Measurements from ENCODE around the gene STYX. TPM values are rescaled to one million over a fixed set of nuclear protein-coding genes. Genes with fewer than 3 reads are reported as not detected.
A peak's percentile ranks its signal among the peaks of the same experiment; 100 is the strongest.

STYX gene
- polyA plus RNA-seq, 1 donor from 2014 or later = 15.1 TPM

- TF ChIP-seq SMC3 (conservative IDR thresholded peaks at IDR 0.05; ENCODE audit: poor library complexity) (no peak), EZH2 (IDR thresholded peaks at IDR 0.05; ENCODE audit: borderline replicate concordance, insufficient read depth, low read length, poor library complexity, severe bottlenecking) (no peak), TAF1 (IDR thresholded peaks at IDR 0.05; ENCODE audit: low read depth) (no peak), REST (IDR thresholded peaks at IDR 0.05; ENCODE audit: borderline replicate concordance) (peak; percentile 3), RAD21 (conservative IDR thresholded peaks at IDR 0.05) (no peak), EP300 (conservative IDR thresholded peaks at IDR 0.05; ENCODE audit: poor library complexity, severe bottlenecking) (peak; percentile 16), POLR2AphosphoS5 (IDR thresholded peaks at IDR 0.05) (no peak), MXI1 (conservative IDR thresholded peaks at IDR 0.05; ENCODE audit: poor library complexity, severe bottlenecking) (no peak), CTCF (IDR thresholded peaks at IDR 0.05; ENCODE audit: poor library complexity, severe bottlenecking) (no peak)
- Histone ChIP-seq H3K9me3 (ENCODE audit: low read length) (no peaks in the 10 kb centered on the region), H3K4me2 (ENCODE audit: low read length) (peak overlapping the region; percentile 79), H3K9ac (ENCODE audit: low read length) (peak overlapping the region; percentile 93), H3K36me3 (ENCODE audit: insufficient read depth, low read length) (no peaks in the 10 kb centered on the region), H3K79me2 (replicated peaks; ENCODE audit: insufficient read depth, low read length) (peaks cover 44% of the 10 kb centered on the region), H3K9me2 (ENCODE audit: insufficient read depth, low read length) (no peaks in the 10 kb centered on the region), H3K27me3 (ENCODE audit: insufficient read depth, low read depth, low read length) (no peaks in the 10 kb centered on the region), H3F3A (ENCODE audit: insufficient read depth, low read length, poor library complexity, severe bottlenecking) (peaks cover 5% of the 10 kb centered on the region), H3K4me3 (ENCODE audit: low read length) (peak overlapping the region; percentile 99), H3K27ac (ENCODE audit: low read length) (peak overlapping the region; percentile 84), H4K20me1 (ENCODE audit: insufficient read depth) (peaks cover 2% of the 10 kb centered on the region), H2AFZ (ENCODE audit: low read depth, low read length) (peak overlapping the region; percentile 87)
Measured at GRCh38 chr14:52694761-52695480, 35.0 kb upstream of the STYX start.

- Histone ChIP-seq H3K4me2 (ENCODE audit: low read length) (peak within 1 kb of the TSS; percentile 79), H3F3A (ENCODE audit: insufficient read depth, low read length, poor library complexity, severe bottlenecking) (peaks cover 5% of the 10 kb centered on the region), H3K36me3 (ENCODE audit: insufficient read depth, low read length) (no peaks in the 10 kb centered on the region), H3K9me3 (ENCODE audit: low read length) (no peaks in the 10 kb centered on the region), H2AFZ (ENCODE audit: low read depth, low read length) (peak within 1 kb of the TSS; percentile 87), H3K4me3 (ENCODE audit: low read length) (peak within 1 kb of the TSS; percentile 99), H4K20me1 (ENCODE audit: insufficient read depth) (peaks cover 2% of the 10 kb centered on the region), H3K27me3 (ENCODE audit: insufficient read depth, low read depth, low read length) (no peaks in the 10 kb centered on the region), H3K9ac (ENCODE audit: low read length) (peak within 1 kb of the TSS; percentile 93), H3K9me2 (ENCODE audit: insufficient read depth, low read length) (no peaks in the 10 kb centered on the region), H3K27ac (ENCODE audit: low read length) (peak within 1 kb of the TSS; percentile 84), H3K79me2 (replicated peaks; ENCODE audit: insufficient read depth, low read length) (peaks cover 40% of the 10 kb centered on the region)
- TF ChIP-seq SMC3 (conservative IDR thresholded peaks at IDR 0.05; ENCODE audit: poor library complexity) (no peak), MXI1 (conservative IDR thresholded peaks at IDR 0.05; ENCODE audit: poor library complexity, severe bottlenecking) (peak; percentile 78), REST (IDR thresholded peaks at IDR 0.05; ENCODE audit: borderline replicate concordance) (no peak), EZH2 (IDR thresholded peaks at IDR 0.05; ENCODE audit: borderline replicate concordance, insufficient read depth, low read length, poor library complexity, severe bottlenecking) (no peak), POLR2AphosphoS5 (IDR thresholded peaks at IDR 0.05) (peak; percentile 82), CTCF (IDR thresholded peaks at IDR 0.05; ENCODE audit: poor library complexity, severe bottlenecking) (no peak), RAD21 (conservative IDR thresholded peaks at IDR 0.05) (no peak), TAF1 (IDR thresholded peaks at IDR 0.05; ENCODE audit: low read depth) (no peak), EP300 (conservative IDR thresholded peaks at IDR 0.05; ENCODE audit: poor library complexity, severe bottlenecking) (no peak)
Measured at GRCh38 chr14:52695481-52696091, 34.4 kb upstream of the STYX start, which contains the start of gene ERO1A. ERO1A (minus strand) TSS chr14:52695558; CDS start chr14:52695481, 77 bp downstream.

Measured in neural cell (in vitro differentiated cells).